Common myeloid progenitor, CD34-positive (primary cell): ENCODE measurements around the gene DYRK2.

Experiments used
- CTCF ChIA-PET: fragments of 350-600 bp; sonication (Branson Sonifier 250); formaldehyde crosslinking; loops from one replicate; lab custom pipeline; 2021; ENCODE audit warnings: antibody characterized with exemption; lab: Charles Lee
- POLR2A ChIA-PET: fragments of 350-600 bp; sonication (Branson Sonifier 250); formaldehyde crosslinking; loops from one replicate; lab custom pipeline; 2021; ENCODE audit warnings: antibody characterized with exemption; lab: Charles Lee
- DNase-seq, 3 donors: peaks; one replicate each; pipeline versions ENCODE4 v3.0.0 to v3.0.0-alpha.2; 2013
- H3K27ac ChIP-seq, 2 experiments: 1 replicate in 1 of 2; 2 replicates in 1 of 2; pipeline ENCODE4 v1.7.0; 2013; ENCODE audit warnings: inconsistent platforms in 2 of 2, low read length in 2 of 2, mild to moderate bottlenecking in 2 of 2, low read depth in 1 of 2, moderate library complexity in 1 of 2; ENCODE audit not compliant: severe bottlenecking in 2 of 2, insufficient read depth in 1 of 2, poor library complexity in 1 of 2
- H3K27me3 ChIP-seq, 5 experiments: replicated peaks in 2 of 5; 1 replicate in 3 of 5; 2 replicates in 2 of 5; pipeline versions ENCODE4 v1.6.1 to v1.7.0; 2013; ENCODE audit warnings: low read length in 4 of 5, mild to moderate bottlenecking in 2 of 5, moderate library complexity in 2 of 5, inconsistent platforms in 1 of 5; ENCODE audit not compliant: insufficient read depth in 5 of 5, control insufficient read depth in 4 of 5
- H3K36me3 ChIP-seq, 4 experiments: 1 replicate in 2 of 4; 2 replicates in 2 of 4; pipeline versions ENCODE4 v1.6.1 to v1.7.0; 2013; ENCODE audit warnings: low read length in 3 of 4, control low read depth in 1 of 4, mild to moderate bottlenecking in 1 of 4; ENCODE audit not compliant: control insufficient read depth in 4 of 4, insufficient read depth in 4 of 4
- H3K4me1 ChIP-seq, 4 experiments: 1 replicate in 3 of 4; 2 replicates in 1 of 4; pipeline versions ENCODE4 v1.6.1 to v1.7.1; 2013; ENCODE audit warnings: low read length in 3 of 4, mild to moderate bottlenecking in 3 of 4, control low read depth in 1 of 4, inconsistent platforms in 1 of 4, moderate library complexity in 1 of 4; ENCODE audit not compliant: control insufficient read depth in 4 of 4, insufficient read depth in 4 of 4; ENCODE audit errors: control extremely low read depth in 1 of 4
- H3K4me3 ChIP-seq, 7 experiments: 1 replicate in 4 of 7; 2 replicates in 3 of 7; pipeline versions ENCODE4 v1.5.1 to v1.7.0; 2013; ENCODE audit warnings: mild to moderate bottlenecking in 7 of 7, low read length in 6 of 7, moderate library complexity in 6 of 7, inconsistent platforms in 2 of 7, low read depth in 2 of 7, control low read depth in 1 of 7; ENCODE audit not compliant: insufficient read depth in 4 of 7, control insufficient read depth in 1 of 7; ENCODE audit errors: extremely low read depth in 1 of 7
- H3K9me3 ChIP-seq, 5 experiments: 1 replicate in 4 of 5; 2 replicates in 1 of 5; pipeline versions ENCODE4 v1.6.1 to v1.7.1; 2013; ENCODE audit warnings: low read length in 4 of 5, mild to moderate bottlenecking in 2 of 5, inconsistent platforms in 1 of 5, low read depth in 1 of 5, moderate library complexity in 1 of 5; ENCODE audit not compliant: control insufficient read depth in 4 of 5, insufficient read depth in 2 of 5; ENCODE audit errors: control extremely low read depth in 1 of 5
- WGBS: methylation state at CpG from one replicate; pipeline ENCODE4 v1.1.5; 2013; ENCODE audit not compliant: insufficient coverage; 5-methylcytosine and 5-hydroxymethylcytosine counted together

Gene DYRK2

DNA sequence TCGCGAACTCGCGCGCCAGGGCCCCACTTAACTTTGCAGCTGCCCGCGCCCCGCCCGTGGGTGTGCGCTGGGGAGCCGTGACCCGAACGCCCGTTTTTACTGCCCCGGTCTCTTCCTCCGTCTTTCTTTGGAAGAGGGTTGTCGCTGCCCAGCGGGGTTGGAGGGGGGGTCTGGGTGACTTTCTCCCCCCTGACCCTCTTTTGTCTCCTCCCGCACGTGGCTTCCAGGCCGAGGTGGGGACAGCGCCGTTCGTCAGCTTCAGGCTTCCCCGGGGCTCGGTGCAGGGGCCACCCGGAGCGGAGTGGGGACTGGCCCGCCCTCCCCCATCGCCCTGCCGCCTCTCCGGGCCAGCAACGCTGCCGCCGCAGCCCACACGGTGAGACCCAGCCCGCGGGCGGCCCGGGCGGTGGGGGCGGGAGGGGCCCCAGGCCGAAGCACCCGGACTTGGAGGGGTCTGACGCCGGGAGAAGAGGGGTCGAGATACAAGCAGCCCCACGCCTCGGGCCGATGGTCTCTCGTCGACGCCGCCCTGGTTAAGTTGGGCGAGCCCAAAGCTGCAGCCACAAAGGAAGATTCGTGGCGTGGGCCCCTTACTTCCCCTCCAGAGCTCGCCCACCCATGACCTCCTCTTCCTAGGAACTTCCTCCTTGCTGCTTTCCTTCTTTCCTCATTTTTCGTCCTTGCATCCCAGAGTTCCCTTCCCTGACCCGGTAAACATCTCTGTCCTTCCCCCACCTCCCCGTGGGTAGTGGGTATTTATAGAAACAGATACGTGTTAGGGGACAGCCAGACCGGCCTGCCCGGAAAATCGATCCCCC is 1.2 kb downstream of the DYRK2 start:
- DNase-seq = peak in 2 of 3 donors; percentile 33 to 50
- WGBS = 0% methylated on average over 43 of the region's 65 CpGs
- ChIA-PET POLR2A (interaction anchor here (0.6 to 0.9 kb wide), 2 partner anchors 19 to 1229 kb away, joined by 3 to 5 read pairs; no protein-coding TSS in a partner anchor), CTCF (interaction anchor here (0.7 to 1.3 kb wide), 4 partner anchors 9 to 297 kb away, joined by 3 to 4 read pairs (median 3); no protein-coding TSS in a partner anchor)
- H3K27me3 ChIP-seq = no peaks in the 10 kb centered on the region
- H3K27ac ChIP-seq = peak overlapping the region in 1 of 2 experiments; percentile 64
- no peaks in the 10 kb centered on the region for H3K9me3 ChIP-seq
- peaks cover 4 to 33% (median 28%) of the 10 kb centered on the region in 4 experiments for H3K4me1 ChIP-seq
- H3K36me3 ChIP-seq = peaks cover 0 to 4% (median 1%) of the 10 kb centered on the region in 4 experiments
- peak overlapping the region; percentile 72 to 96 (median 84) for H3K4me3 ChIP-seq

DNA sequence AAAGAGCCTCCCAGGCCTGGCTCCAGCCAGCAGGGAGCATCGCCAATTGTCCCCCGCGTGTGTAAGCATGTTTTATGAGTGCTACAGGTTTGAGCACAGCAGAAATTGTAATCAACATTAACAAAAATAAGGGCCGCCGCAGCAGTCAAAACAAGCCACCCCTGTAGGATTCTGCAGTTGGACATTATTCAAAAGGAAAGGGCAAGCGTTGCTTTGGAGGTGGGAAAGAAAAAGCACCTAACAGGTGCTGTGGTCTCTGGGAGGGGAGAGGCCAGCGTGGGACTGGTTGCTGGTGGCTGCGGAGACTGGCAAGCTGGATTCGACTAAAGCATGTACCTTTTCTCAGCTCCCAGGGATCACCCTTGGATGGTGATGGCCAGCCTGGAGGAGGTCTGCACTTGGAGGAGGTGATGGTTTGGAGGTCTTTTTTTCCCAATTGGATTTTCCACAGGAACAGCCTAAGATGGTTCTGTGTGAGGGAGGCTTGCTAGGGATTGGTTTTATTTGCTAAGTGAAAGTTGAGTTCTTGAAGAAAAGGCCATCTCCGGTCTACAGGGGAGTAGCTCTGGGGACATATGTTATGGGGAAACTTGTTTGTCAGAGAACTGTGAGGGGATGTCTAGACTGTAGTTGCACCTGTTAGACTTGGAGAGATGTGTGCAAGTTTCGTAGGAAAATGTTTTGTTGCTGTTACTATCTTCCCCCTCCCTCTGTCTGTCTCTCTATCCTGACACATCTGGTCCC is 2.0 kb downstream of the DYRK2 start:
- Histone ChIP-seq H3K27ac (no peak overlapping the region), H3K9me3 (no peaks in the 10 kb centered on the region), H3K27me3 (no peaks in the 10 kb centered on the region), H3K36me3 (peaks cover 0 to 4% (median 1%) of the 10 kb centered on the region in 4 experiments), H3K4me3 (peak overlapping the region in 6 of 7 experiments; percentile 72 to 89 (median 82)), H3K4me1 (peaks cover 4 to 33% (median 28%) of the 10 kb centered on the region in 4 experiments)
- CTCF ChIA-PET = interaction anchor here (0.6 to 1.3 kb wide), 3 partner anchors 9 to 296 kb away, joined by 3 to 4 read pairs (median 3); no protein-coding TSS in a partner anchor
- 86% methylated on average over 8 of the region's 11 CpGs for WGBS
- POLR2A ChIA-PET = interaction anchor here (0.9 kb wide), 1 partner anchor 20 kb away, joined by 3 read pairs; no protein-coding TSS in a partner anchor
- DNase-seq = peak in 1 of 3 donors; percentile 18

DNA sequence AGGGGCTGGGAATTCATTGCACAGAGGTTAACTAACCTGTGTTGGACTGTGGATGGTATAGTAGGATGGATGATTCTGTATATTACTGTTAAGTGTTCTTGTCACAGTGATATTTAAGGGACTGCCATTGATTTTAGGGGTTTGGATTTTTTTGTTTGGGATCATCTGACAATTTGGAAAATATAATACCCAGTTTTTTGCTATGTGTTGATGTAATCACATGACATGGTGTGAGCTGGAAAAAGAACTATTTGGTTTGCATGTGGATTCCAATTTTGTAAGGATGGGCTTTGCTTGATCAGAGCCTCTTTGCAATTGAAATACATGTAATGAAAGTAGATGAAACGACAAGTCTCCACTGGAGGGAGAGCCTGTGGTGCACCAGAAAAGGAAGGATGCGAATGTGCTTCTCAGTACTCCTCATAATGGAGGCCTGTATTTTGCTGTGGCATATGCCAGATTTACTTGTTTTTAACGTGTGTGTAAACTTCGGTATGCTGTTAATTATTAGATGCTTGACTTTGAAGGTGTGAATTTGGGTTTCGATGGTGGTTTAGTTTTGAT is 2.7 kb downstream of the DYRK2 start:
- no peak overlapping the region for H3K27ac ChIP-seq
- no peaks in the 10 kb centered on the region for H3K27me3 ChIP-seq
- peak in 2 of 3 donors; percentile 61 to 69 for DNase-seq
- H3K9me3 ChIP-seq = no peaks in the 10 kb centered on the region
- H3K36me3 ChIP-seq = peaks cover 0 to 4% (median 1%) of the 10 kb centered on the region in 4 experiments
- WGBS = 0% methylated on average over 1 of the region's 5 CpGs
- peaks cover 4 to 33% (median 28%) of the 10 kb centered on the region in 4 experiments for H3K4me1 ChIP-seq
- peak overlapping the region in 3 of 7 experiments; percentile 3 to 89 (median 84) for H3K4me3 ChIP-seq
- ChIA-PET POLR2A (no interaction called here), CTCF (interaction anchor here (0.6 kb wide), 1 partner anchor 12 kb away, joined by 3 read pairs; no protein-coding TSS in a partner anchor)

DNA sequence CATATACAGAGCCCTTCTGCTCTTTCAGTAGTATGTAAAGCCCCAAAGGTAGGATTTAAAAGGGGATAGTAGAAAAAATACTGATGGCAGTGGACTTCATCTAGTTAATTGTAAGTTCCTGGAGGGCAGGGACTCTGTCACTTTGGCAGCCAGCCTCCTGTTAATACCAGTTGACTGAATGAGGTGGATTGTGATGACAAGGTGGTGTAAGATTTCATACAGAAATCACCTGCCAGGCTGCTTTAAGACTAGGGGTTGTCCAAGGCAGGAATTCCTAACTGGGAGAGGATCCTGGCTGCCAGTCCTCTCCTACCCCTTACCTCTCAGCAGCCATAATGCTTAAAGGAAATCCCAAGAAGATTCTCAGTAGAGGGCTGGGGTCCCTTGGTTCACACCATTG is 7.3 kb downstream of the DYRK2 start:
- no peak overlapping the region for H3K4me3 ChIP-seq
- no peak for DNase-seq
- no peak overlapping the region for H3K27ac ChIP-seq
- H3K4me1 ChIP-seq = peaks cover 2 to 18% (median 6%) of the 10 kb centered on the region in 4 experiments
- POLR2A ChIA-PET = no interaction called here
- H3K36me3 ChIP-seq = peaks cover 12 to 36% (median 24%) of the 10 kb centered on the region in 4 experiments
- H3K9me3 ChIP-seq = no peaks in the 10 kb centered on the region
- CTCF ChIA-PET = no interaction called here
- H3K27me3 ChIP-seq = no peaks in the 10 kb centered on the region

DNA sequence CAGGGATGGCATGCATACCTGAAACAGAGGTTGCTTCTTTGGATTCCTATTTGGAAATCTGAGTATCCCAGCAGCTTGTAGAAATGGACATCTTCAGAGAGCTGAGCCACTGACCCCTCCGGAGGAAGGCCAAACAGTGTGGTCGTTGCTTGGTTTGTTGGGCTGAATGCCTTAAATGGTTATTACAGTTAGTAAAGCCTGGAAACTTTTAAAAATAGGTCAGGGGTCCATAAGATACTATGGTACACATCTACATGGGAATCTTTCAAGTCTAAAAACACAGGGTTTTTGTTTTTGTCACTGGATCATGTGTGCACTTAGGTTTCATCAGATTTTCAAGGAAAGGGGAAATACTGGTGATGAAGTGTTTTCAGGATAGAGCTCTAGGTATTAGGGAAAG is 7.7 kb downstream of the DYRK2 start:
- POLR2A ChIA-PET = no interaction called here
- 100% methylated on average over 2 of the region's 2 CpGs for WGBS
- no peak for DNase-seq

DNA sequence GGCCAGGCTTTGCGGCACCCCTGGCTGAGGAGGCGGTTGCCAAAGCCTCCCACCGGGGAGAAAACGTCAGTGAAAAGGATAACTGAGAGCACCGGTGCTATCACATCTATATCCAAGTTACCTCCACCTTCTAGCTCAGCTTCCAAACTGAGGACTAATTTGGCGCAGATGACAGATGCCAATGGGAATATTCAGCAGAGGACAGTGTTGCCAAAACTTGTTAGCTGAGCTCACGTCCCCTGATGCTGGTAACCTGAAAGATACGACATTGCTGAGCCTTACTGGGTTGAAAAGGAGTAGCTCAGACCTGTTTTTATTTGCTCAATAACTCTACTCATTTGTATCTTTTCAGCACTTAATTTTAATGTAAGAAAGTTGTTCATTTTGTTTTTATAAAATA is 9.9 kb downstream of the DYRK2 start:
- 100% methylated on average over 3 of the region's 8 CpGs for WGBS
- H3K27me3 ChIP-seq = no peaks in the 10 kb centered on the region
- H3K9me3 ChIP-seq = no peaks in the 10 kb centered on the region
- POLR2A ChIA-PET = no interaction called here
- CTCF ChIA-PET = no interaction called here
- DNase-seq = no peak
- H3K36me3 ChIP-seq = peaks cover 13 to 45% (median 23%) of the 10 kb centered on the region in 4 experiments
- peaks cover 0 to 11% (median 3%) of the 10 kb centered on the region in 4 experiments for H3K4me1 ChIP-seq
- H3K4me3 ChIP-seq = no peak overlapping the region
- H3K27ac ChIP-seq = no peak overlapping the region

More for the DNA sequence above, 7.7 kb downstream of the DYRK2 start:
- no peak overlapping the region for H3K27ac ChIP-seq
- peaks cover 0 to 16% (median 4%) of the 10 kb centered on the region in 4 experiments for H3K4me1 ChIP-seq
- peaks cover 12 to 38% (median 24%) of the 10 kb centered on the region in 4 experiments for H3K36me3 ChIP-seq
- H3K27me3 ChIP-seq = no peaks in the 10 kb centered on the region
- H3K9me3 ChIP-seq = no peaks in the 10 kb centered on the region
- CTCF ChIA-PET = no interaction called here
- no peak overlapping the region for H3K4me3 ChIP-seq
